ENCODE measurements around the gene BNC2.

- TF ChIP-seq CTCF (conservative IDR thresholded peaks at IDR 0.05; ENCODE audit: low read length) (no peak), EZH2phosphoT487 (IDR thresholded peaks at IDR 0.05; ENCODE audit: borderline replicate concordance) (no peak)
These were observed 15.5 kb upstream of the BNC2 start for GRCh38 chr9:16885931-16886330.

Data from Loucy (cell line).